OCI-LY7 (cell line): ENCODE results near the gene SMPD2. TPM values are rescaled to one million over a fixed set of nuclear protein-coding genes. Genes with fewer than 3 reads are reported as not detected.

Experiments
- BruUV-seq: library from RNA; stranded (reverse); fragments of 400-500 nt; replicated peaks from 2 replicates; lab custom pipeline; 2021; lab: Mats Ljungman, UMichigan
- CTCF ChIA-PET: fragments of 300-600 bp; sonication (Branson Sonifier 250); formaldehyde crosslinking; loops from one replicate; lab custom pipeline; 2022; ENCODE audit warnings: antibody characterized with exemption; ENCODE audit not compliant: unreplicated experiment; lab: Charles Lee
- POLR2A ChIA-PET: fragments of 300-600 bp; sonication (Branson Sonifier 250); formaldehyde crosslinking; loops from one replicate; lab custom pipeline; 2022; ENCODE audit warnings: antibody characterized with exemption; lab: Charles Lee
- DNase-seq: peaks from one replicate; pipeline ENCODE4 v3.0.0-alpha.2; 2015; ENCODE audit warnings: low spot score
- H2AFZ ChIP-seq: fragments of 200-600 bp; sonication (generic), shearing (Covaris generic); 2 replicates; pipeline ENCODE4 v1.6.1; 2014; ENCODE audit warnings: mild to moderate bottlenecking, antibody characterized with exemption, low read length, moderate library complexity
- H3K27ac ChIP-seq: fragments of 200-600 bp; sonication (generic); 2 replicates; pipeline ENCODE4 v1.5.1; 2014; ENCODE audit warnings: mixed run types, low read depth, mild to moderate bottlenecking, moderate library complexity, low read length, inconsistent platforms; ENCODE audit not compliant: poor library complexity, severe bottlenecking
- H3K36me3 ChIP-seq: fragments of 200-600 bp; sonication (generic); 2 replicates; pipeline ENCODE4 v1.6.1; 2014; ENCODE audit warnings: mild to moderate bottlenecking, antibody characterized with exemption, low read length, moderate library complexity, mixed read lengths; ENCODE audit not compliant: insufficient read depth
- H3K4me1 ChIP-seq: fragments of 200-600 bp; sonication (generic); 2 replicates; pipeline ENCODE4 v1.5.1; 2014; ENCODE audit warnings: mild to moderate bottlenecking, low read length; ENCODE audit not compliant: insufficient read depth, poor library complexity, severe bottlenecking
- H3K4me2 ChIP-seq: fragments of 200-600 bp; sonication (generic); 2 replicates; pipeline ENCODE4 v1.6.1; 2014; ENCODE audit warnings: mild to moderate bottlenecking, low read length
- H3K4me3 ChIP-seq: fragments of 200-600 bp; sonication (generic); 2 replicates; pipeline ENCODE4 v1.5.1; 2014; ENCODE audit warnings: mild to moderate bottlenecking, low read depth, low read length; ENCODE audit not compliant: poor library complexity, severe bottlenecking
- H3K79me2 ChIP-seq: fragments of 200-600 bp; sonication (generic); 2 replicates; pipeline ENCODE4 v1.6.1; 2016; ENCODE audit warnings: low read depth, mild to moderate bottlenecking, low read length, moderate library complexity, mixed read lengths; ENCODE audit not compliant: insufficient read depth
- H3K9me2 ChIP-seq: fragments of 200-600 bp; sonication (generic); 2 replicates; pipeline ENCODE4 v1.6.1; 2016; ENCODE audit warnings: mild to moderate bottlenecking, low read length, mixed read lengths; ENCODE audit not compliant: insufficient read depth
- H3K9me3 ChIP-seq: fragments of 200-600 bp; sonication (generic); 2 replicates; pipeline ENCODE4 v1.6.1; 2014; ENCODE audit warnings: mild to moderate bottlenecking, mixed run types, low read length, mixed read lengths
- H4K20me1 ChIP-seq: fragments of 200-600 bp; sonication (generic); 2 replicates; pipeline ENCODE4 v1.6.1; 2014; ENCODE audit warnings: mild to moderate bottlenecking, antibody characterized with exemption, low read length, moderate library complexity, mixed read lengths; ENCODE audit not compliant: insufficient read depth
- EZH2phosphoT487 ChIP-seq: fragments of 200-600 bp; sonication (generic); IDR thresholded peaks from 2 replicates; pipeline ENCODE4 v1.6.1; 2018; ENCODE audit warnings: low read depth, borderline replicate concordance, mild to moderate bottlenecking, mixed run types, antibody characterized with exemption, low read length, moderate library complexity, mixed read lengths
- intact Hi-C: fragments of 100-400 bp; cut with micrococcal nuclease; formaldehyde crosslinking; loops from one replicate; pipeline ENCODE4 v1.10.0; 2022; ENCODE audit not compliant: unreplicated experiment
- total RNA-seq, 2 experiments: library from RNA; depleted of rRNA in 1 of 2; stranded (reverse); fragments of >200 nt in 1 of 2; shearing (Covaris generic) in 1 of 2; gene quantifications; 2 replicates each; pipeline ENCODE4 v1.2.3, GENCODE V29; 2014 to 2022
- TF ChIP-seq, protein P1 (sequence below): fragments of 200-600 bp; sonication (generic); conservative IDR thresholded peaks from 2 replicates; pipeline ENCODE4 v1.5.1; 2014; ENCODE audit warnings: mild to moderate bottlenecking, antibody characterized with exemption, low read length, moderate library complexity, mixed read lengths

Gene SMPD2
- total RNA-seq, 2 experiments from 2014 or later: 15.9 to 24.4 TPM

DNA sequence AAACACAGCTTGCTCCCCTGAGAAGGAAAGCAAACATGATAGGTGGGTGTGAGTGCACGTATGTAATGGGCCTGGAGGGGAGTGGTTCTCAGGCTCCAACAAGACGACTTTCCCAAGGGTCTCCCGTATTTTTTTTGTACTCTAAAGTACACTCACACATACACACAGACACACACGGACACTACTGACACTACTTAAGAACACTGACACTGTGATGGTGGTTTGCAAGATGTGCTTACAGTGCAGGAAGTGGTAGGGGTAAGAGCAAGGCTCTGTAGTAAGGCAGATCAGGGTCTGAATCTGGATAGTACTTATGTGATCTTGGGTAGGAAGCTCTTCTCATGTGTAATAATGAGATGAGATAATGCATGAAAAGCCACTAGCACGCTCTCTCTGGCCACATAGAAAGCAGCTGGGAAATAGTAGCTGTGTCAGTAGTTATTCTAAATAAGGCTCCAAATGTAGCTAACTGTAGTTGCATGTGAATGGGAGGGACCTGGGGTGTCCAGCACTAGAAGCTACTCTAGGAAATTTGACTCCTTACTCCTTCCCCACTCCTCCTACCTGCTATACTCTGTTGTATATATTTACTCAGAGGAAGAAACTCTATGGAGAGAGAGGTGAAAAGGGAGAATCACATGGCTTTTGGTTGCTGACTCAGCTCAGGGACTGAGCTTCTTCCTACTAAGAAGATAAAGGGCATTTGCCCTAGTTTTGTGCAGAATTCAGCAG lies 50.8 kb downstream of the SMPD2 start:
- peak overlapping the region; percentile 59 for H2AFZ ChIP-seq
- no peak overlapping the region for H3K4me2 ChIP-seq
- ChIA-PET CTCF (no interaction called here), POLR2A (interaction anchor here (0.5 to 1.0 kb wide), 4 partner anchors 9 to 1274 kb away, joined by 3 to 4 read pairs (median 3); no protein-coding TSS in a partner anchor)
- no peaks in the 10 kb centered on the region for H3K4me1 ChIP-seq
- no peaks in the 10 kb centered on the region for H3K9me2 ChIP-seq
- TF ChIP-seq, protein P1, sequence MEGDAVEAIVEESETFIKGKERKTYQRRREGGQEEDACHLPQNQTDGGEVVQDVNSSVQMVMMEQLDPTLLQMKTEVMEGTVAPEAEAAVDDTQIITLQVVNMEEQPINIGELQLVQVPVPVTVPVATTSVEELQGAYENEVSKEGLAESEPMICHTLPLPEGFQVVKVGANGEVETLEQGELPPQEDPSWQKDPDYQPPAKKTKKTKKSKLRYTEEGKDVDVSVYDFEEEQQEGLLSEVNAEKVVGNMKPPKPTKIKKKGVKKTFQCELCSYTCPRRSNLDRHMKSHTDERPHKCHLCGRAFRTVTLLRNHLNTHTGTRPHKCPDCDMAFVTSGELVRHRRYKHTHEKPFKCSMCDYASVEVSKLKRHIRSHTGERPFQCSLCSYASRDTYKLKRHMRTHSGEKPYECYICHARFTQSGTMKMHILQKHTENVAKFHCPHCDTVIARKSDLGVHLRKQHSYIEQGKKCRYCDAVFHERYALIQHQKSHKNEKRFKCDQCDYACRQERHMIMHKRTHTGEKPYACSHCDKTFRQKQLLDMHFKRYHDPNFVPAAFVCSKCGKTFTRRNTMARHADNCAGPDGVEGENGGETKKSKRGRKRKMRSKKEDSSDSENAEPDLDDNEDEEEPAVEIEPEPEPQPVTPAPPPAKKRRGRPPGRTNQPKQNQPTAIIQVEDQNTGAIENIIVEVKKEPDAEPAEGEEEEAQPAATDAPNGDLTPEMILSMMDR: no peak
- no peak for TF ChIP-seq EZH2phosphoT487
- no peaks in the 10 kb centered on the region for H4K20me1 ChIP-seq
- no peak overlapping the region for H3K4me3 ChIP-seq
- no peak overlapping the region for H3K27ac ChIP-seq
- no peaks in the 10 kb centered on the region for H3K36me3 ChIP-seq
- no peak for DNase-seq
- no peaks in the 10 kb centered on the region for H3K79me2 ChIP-seq
- H3K9me3 ChIP-seq: no peaks in the 10 kb centered on the region
- intact Hi-C loops: no loop called here
- BruUV-seq: no TSS peak

Other genes starting within 250 kb of the SMPD2 start
- 36.9 and 48.7 TPM in 2 replicates for gene CD164, start 58.3 kb upstream of the SMPD2 start, total RNA-seq (2014; rRNA removed; shearing (Covaris generic))
- gene CD164, start 58.3 kb upstream of the SMPD2 start, total RNA-seq (2022): 107 and 115 TPM in 2 replicates
- gene PPIL6, start 96 bp upstream of the SMPD2 start, total RNA-seq (2014; rRNA removed; shearing (Covaris generic)): 0.15 and 1.6 TPM in 2 replicates
- gene PPIL6, start 96 bp upstream of the SMPD2 start, total RNA-seq (2022): 1.3 and 1.7 TPM in 2 replicates
- gene MICAL1, start 15.0 kb downstream of the SMPD2 start, total RNA-seq (2014; rRNA removed; shearing (Covaris generic)): 69.2 and 79.5 TPM in 2 replicates
- 101 and 108 TPM in 2 replicates for gene MICAL1, start 15.0 kb downstream of the SMPD2 start, total RNA-seq (2022)
- gene ZBTB24, start 42.5 kb downstream of the SMPD2 start, total RNA-seq (2014; rRNA removed; shearing (Covaris generic)): 13.7 and 15.3 TPM in 2 replicates
- 15.8 and 17.0 TPM in 2 replicates for gene ZBTB24, start 42.5 kb downstream of the SMPD2 start, total RNA-seq (2022)